ENCODE measurements around the gene RABGAP1L.

GRCh38 chr1:174884038-174884437, 724.7 kb downstream of the RABGAP1L start:
- no peak for TF ChIP-seq POLR2AphosphoS5 (IDR thresholded peaks at IDR 0.05; ENCODE audit: low read depth, low read length)
- TF ChIP-seq TAF1 (IDR thresholded peaks at IDR 0.05; ENCODE audit: borderline replicate concordance, low read depth, low read length) = no peak
- no peak for TF ChIP-seq POLR2A (IDR thresholded peaks at IDR 0.05; ENCODE audit: low read depth, low read length)

Measured in GM12892 (cell line).